HepG2 (cell line): ENCODE results near the gene ITPR1.

Experiments used
- BHLHE40 ChIP-seq: IDR thresholded peaks from 2 replicates; pipeline ENCODE4 v1.6.1; 2011; ENCODE audit warnings: low read length, improper control_type of control experiment
- CTCF ChIP-seq: sonication (generic); formaldehyde crosslinking; IDR thresholded peaks from 2 replicates; pipeline ENCODE4 v1.5.0; 2020; ENCODE audit warnings: mild to moderate bottlenecking, missing genetic modification reagents, moderate library complexity
- NBN ChIP-seq: fragments of 450-650 bp; conservative IDR thresholded peaks from 2 replicates; pipeline ENCODE4 v1.6.1; 2017
- NCOR1 ChIP-seq: fragments of 200-600 bp; sonication (generic); IDR thresholded peaks from 2 replicates; pipeline ENCODE4 v1.7.0; 2017; ENCODE audit warnings: antibody characterized with exemption, low read length, borderline replicate concordance
- POLR2A ChIP-seq, 2 experiments: IDR thresholded peaks; 2 replicates each; pipeline ENCODE4 v1.6.1; 2011; ENCODE audit warnings: low read depth in 2 of 2, low read length in 2 of 2, mild to moderate bottlenecking in 1 of 2, moderate library complexity in 1 of 2; ENCODE audit not compliant: insufficient read depth in 1 of 2
- POLR2AphosphoS5 ChIP-seq: IDR thresholded peaks from 2 replicates; pipeline ENCODE4 v1.6.1; 2012; ENCODE audit warnings: low read depth, low read length
- TBL1XR1 ChIP-seq: fragments of 150-350 bp; IDR thresholded peaks from 2 replicates; pipeline ENCODE4 v1.6.1; 2014; ENCODE audit warnings: borderline replicate concordance, low read length; ENCODE audit not compliant: partially characterized antibody
- ZBTB4 ChIP-seq: sonication (generic); formaldehyde crosslinking; IDR thresholded peaks from 2 replicates; pipeline ENCODE4 v1.4.0; 2020; ENCODE audit warnings: missing genetic modification reagents, mild to moderate bottlenecking, borderline replicate concordance
- ZNF207 ChIP-seq: fragments of 450-650 bp; IDR thresholded peaks from 2 replicates; pipeline ENCODE4 v1.6.1; 2016; ENCODE audit warnings: antibody characterized with exemption, borderline replicate concordance
- ZNF569 ChIP-seq: sonication (generic); formaldehyde crosslinking; IDR thresholded peaks from 2 replicates; pipeline ENCODE4 v1.5.0; 2020; ENCODE audit warnings: mild to moderate bottlenecking, missing genetic modification reagents, moderate library complexity, borderline replicate concordance
- ZNF615 ChIP-seq: sonication (generic); formaldehyde crosslinking; IDR thresholded peaks from 2 replicates; pipeline ENCODE4 v1.5.0; 2020; ENCODE audit warnings: mild to moderate bottlenecking, missing genetic modification reagents, borderline replicate concordance
- ZNF777 ChIP-seq: sonication (generic); formaldehyde crosslinking; IDR thresholded peaks from 2 replicates; pipeline ENCODE4 v1.4.0; 2020; ENCODE audit warnings: missing genetic modification reagents

GRCh38 chr3:4807381-4808280 is 314.5 kb downstream of the ITPR1 start:
- TF ChIP-seq ZNF569: no peak
- no peak for TF ChIP-seq TBL1XR1
- no peak for TF ChIP-seq ZNF615 (CRISPR knock-in tag)
- no peak for TF ChIP-seq CTCF (CRISPR knock-in tag)
- no peak for TF ChIP-seq ZNF207
- no peak for TF ChIP-seq BHLHE40
- no peak for TF ChIP-seq NCOR1
- no peak for TF ChIP-seq POLR2AphosphoS5
- TF ChIP-seq POLR2A (IDR thresholded peaks at IDR 0.05; ENCODE audit: insufficient read depth in 1 of 2, low read depth in 2 of 2, low read length in 2 of 2): no peak
- TF ChIP-seq ZNF777 (CRISPR knock-in tag): no peak
- TF ChIP-seq ZBTB4 (CRISPR knock-in tag): no peak
- no peak for TF ChIP-seq NBN
